Measurements from ENCODE around the gene CNP. TPM values are rescaled to one million over a fixed set of nuclear protein-coding genes. Genes with fewer than 3 reads are reported as not detected.

The CNP gene
- total and polyA plus RNA-seq, 10 of the 15 experiments (the other 5 are each of a cell fraction or from before 2014, with no cell fraction given), result 1.8 to 60.7 (median 31.4) TPM

- TF ChIP-seq HCFC1 (IDR thresholded peaks at IDR 0.05; ENCODE audit: low read length) (peak; percentile 95), TCF12 (IDR thresholded peaks at IDR 0.05; ENCODE audit: low read depth, low read length) (0 out of 2 replicates have a peak, but pooled peaks have one; percentile 29), RB1 (IDR thresholded peaks at IDR 0.05; ENCODE audit: borderline replicate concordance) (peak; percentile 44; the same call in 1 of the 2 replicates), IKZF2 (IDR thresholded peaks at IDR 0.05) (peak in 1 of 2 experiments; percentile 24; a peak in 1 of 4 replicates), SP1 (IDR thresholded peaks at IDR 0.05; ENCODE audit: low read depth, low read length) (peak; percentile 82), RFX5 (IDR thresholded peaks at IDR 0.05; ENCODE audit: low read depth, low read length) (peak; percentile 39; the same call in 1 of the 2 replicates), CBX3 (IDR thresholded peaks at IDR 0.05; ENCODE audit: borderline replicate concordance, low read depth) (no peak), IKZF1 (conservative IDR thresholded peaks at IDR 0.05) (peak; percentile 88), LARP7 (IDR thresholded peaks at IDR 0.05) (0 out of 2 replicates have a peak, but pooled peaks have one; percentile 52), TARDBP (IDR thresholded peaks at IDR 0.05; ENCODE audit: borderline replicate concordance) (0 out of 2 replicates have a peak, but pooled peaks have one; percentile 73), SREBF1 (IDR thresholded peaks at IDR 0.05; ENCODE audit: low read length) (peak; percentile 79), RCOR1 (conservative IDR thresholded peaks at IDR 0.05; ENCODE audit: low read depth, low read length) (0 out of 2 replicates have a peak, but pooled peaks have one; percentile 53), CREM (IDR thresholded peaks at IDR 0.05; ENCODE audit: low read depth) (peak; percentile 80), SREBF2 (IDR thresholded peaks at IDR 0.05; ENCODE audit: low read length) (peak; percentile 44; the same call in 1 of the 2 replicates), EGR1 (IDR thresholded peaks at IDR 0.05; ENCODE audit: borderline replicate concordance in 1 of 2, low read depth in 2 of 2, low read length in 2 of 2) (peak in 1 of 2 experiments; percentile 58; a peak in 1 of 3 replicates), PAX8 (IDR thresholded peaks at IDR 0.05) (no peak), E4F1 (IDR thresholded peaks at IDR 0.05; ENCODE audit: borderline replicate concordance, partially characterized antibody) (peak; percentile 58), SMARCA5 (IDR thresholded peaks at IDR 0.05) (0 out of 2 replicates have a peak, but pooled peaks have one; percentile 17), CTCF (IDR thresholded peaks at IDR 0.05 in 2 of 3, conservative IDR thresholded peaks at IDR 0.05 in 1 of 3; ENCODE audit: control insufficient read depth in 2 of 3, extremely low read depth in 1 of 3, insufficient read depth in 1 of 3, low read depth in 3 of 3, low read length in 3 of 3) (0 out of 6 replicates have a peak, but pooled peaks of 1 of the 3 experiments have one; percentile 9), PRDM15 (CRISPR knock-in tag; IDR thresholded peaks at IDR 0.05) (no peak), CHD2 (IDR thresholded peaks at IDR 0.05; ENCODE audit: borderline replicate concordance, low read depth, low read length) (peak; percentile 88), SIX5 (IDR thresholded peaks at IDR 0.05; ENCODE audit: low read depth, low read length, severe bottlenecking) (peak; percentile 90), TBL1XR1 (IDR thresholded peaks at IDR 0.05; ENCODE audit: low read depth, low read length) (no peak; the same call in 1 of the 2 replicates)
Observed at GRCh38 chr17:41918314-41919164, 48.1 kb upstream of the CNP start, which contains the start of gene ACLY (continued).
